ENCODE results near the gene ZBTB11.

DNA sequence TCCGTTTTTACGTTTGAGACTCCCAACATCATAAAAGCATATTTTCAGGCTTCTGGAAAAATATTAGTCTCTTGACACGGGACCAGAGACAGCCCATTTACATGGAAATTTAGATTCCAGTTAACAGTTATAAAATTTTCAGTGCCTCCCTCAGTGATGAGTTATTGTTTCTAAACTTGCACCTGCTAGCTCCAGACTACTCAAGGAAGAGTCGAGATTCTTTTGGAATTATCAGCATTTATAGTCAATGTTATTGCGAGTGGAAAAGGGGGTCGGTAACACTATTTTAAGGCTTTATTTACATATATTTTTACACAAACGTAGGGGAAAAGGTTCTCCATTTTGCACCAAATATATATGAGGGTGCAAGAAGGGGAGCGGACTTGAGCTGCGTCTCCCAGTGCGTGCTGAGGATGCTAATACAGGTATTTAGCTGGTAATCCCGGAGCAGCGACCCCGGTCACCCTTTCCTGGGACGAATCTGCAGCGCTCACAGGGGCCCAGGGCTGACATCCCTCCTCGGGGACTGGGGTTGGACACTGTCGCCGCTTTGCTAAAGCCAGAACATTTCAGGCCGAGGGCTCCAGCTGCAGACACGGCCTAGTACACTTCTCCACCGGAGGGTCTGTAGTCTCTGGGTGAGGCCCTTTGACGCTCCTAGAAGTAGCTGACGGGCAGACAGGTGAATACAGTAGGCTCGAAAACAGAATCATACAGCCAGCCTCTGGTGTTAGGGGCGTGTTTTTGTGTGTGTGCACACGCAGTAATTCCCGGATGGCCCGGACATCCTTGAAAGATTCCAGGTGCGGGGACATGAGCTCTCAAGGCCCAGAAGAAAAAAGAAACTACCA, 729 bp upstream of the ZBTB11 start:
- TF ChIP-seq, protein P1, sequence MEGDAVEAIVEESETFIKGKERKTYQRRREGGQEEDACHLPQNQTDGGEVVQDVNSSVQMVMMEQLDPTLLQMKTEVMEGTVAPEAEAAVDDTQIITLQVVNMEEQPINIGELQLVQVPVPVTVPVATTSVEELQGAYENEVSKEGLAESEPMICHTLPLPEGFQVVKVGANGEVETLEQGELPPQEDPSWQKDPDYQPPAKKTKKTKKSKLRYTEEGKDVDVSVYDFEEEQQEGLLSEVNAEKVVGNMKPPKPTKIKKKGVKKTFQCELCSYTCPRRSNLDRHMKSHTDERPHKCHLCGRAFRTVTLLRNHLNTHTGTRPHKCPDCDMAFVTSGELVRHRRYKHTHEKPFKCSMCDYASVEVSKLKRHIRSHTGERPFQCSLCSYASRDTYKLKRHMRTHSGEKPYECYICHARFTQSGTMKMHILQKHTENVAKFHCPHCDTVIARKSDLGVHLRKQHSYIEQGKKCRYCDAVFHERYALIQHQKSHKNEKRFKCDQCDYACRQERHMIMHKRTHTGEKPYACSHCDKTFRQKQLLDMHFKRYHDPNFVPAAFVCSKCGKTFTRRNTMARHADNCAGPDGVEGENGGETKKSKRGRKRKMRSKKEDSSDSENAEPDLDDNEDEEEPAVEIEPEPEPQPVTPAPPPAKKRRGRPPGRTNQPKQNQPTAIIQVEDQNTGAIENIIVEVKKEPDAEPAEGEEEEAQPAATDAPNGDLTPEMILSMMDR (conservative IDR thresholded peaks at IDR 0.05 in 1 of 2, IDR thresholded peaks at IDR 0.05 in 1 of 2; ENCODE audit: extremely low read depth in 1 of 2, insufficient read depth in 1 of 2, low read depth in 1 of 2, low read length in 2 of 2): no peak
- no peak for TF ChIP-seq EZH2 (IDR thresholded peaks at IDR 0.05; ENCODE audit: borderline replicate concordance, low read length)

Measured in mammary epithelial cell (primary cell).